Keratinocyte (primary cell): ENCODE results near the gene TIAM2. TPM values are rescaled to one million over a fixed set of nuclear protein-coding genes. Genes with fewer than 3 reads are reported as not detected.

Source experiments
- DNase-seq: peaks from one replicate; pipeline ENCODE4 v3.0.0-alpha.2; 2011; ENCODE audit warnings: low read depth, missing footprints, low spot score
- FAIRE-seq: peaks from 2 replicates; lab custom pipeline; 2011; peaks lifted over from hg19 to GRCh38; lab: Jason Lieb, UNC
- H2AFZ ChIP-seq: 2 replicates; pipeline ENCODE4 v1.6.0; 2012; ENCODE audit warnings: low read length, control low read depth, inconsistent platforms; ENCODE audit not compliant: control insufficient read depth
- H3K27ac ChIP-seq: 2 replicates; pipeline ENCODE4 v1.5.1; 2011; ENCODE audit warnings: low read length; ENCODE audit not compliant: control insufficient read depth, insufficient read depth
- H3K27me3 ChIP-seq: 3 replicates; pipeline ENCODE4 v1.6.0; 2011; ENCODE audit warnings: low read length; ENCODE audit not compliant: control insufficient read depth, insufficient read depth; ENCODE audit errors: extremely low read depth
- H3K36me3 ChIP-seq, 2 experiments: 2 replicates in 1 of 2; 3 replicates in 1 of 2; pipeline ENCODE4 v1.5.1; 2011; ENCODE audit warnings: low read length in 2 of 2, mild to moderate bottlenecking in 1 of 2; ENCODE audit not compliant: control insufficient read depth in 2 of 2, insufficient read depth in 2 of 2; ENCODE audit errors: extremely low read depth in 1 of 2
- H3K4me1 ChIP-seq: 3 replicates; pipeline ENCODE4 v1.5.1; 2011; ENCODE audit warnings: low read length; ENCODE audit not compliant: control insufficient read depth, insufficient read depth; ENCODE audit errors: extremely low read depth
- H3K4me2 ChIP-seq: 3 replicates; pipeline ENCODE4 v1.6.0; 2011; ENCODE audit warnings: low read depth, low read length; ENCODE audit not compliant: control insufficient read depth, insufficient read depth; ENCODE audit errors: extremely low read depth
- H3K4me3 ChIP-seq, 3 experiments: fragments of 200-600 bp in 1 of 3; sonication (generic) in 1 of 3; 2 replicates in 2 of 3; 3 replicates in 1 of 3; pipeline ENCODE4 v1.5.1; 2011 to 2016; ENCODE audit warnings: low read length in 3 of 3, mild to moderate bottlenecking in 3 of 3, control low read depth in 2 of 3, inconsistent platforms in 1 of 3, low read depth in 1 of 3, mixed read lengths in 1 of 3, mixed run types in 1 of 3, moderate library complexity in 1 of 3; ENCODE audit not compliant: control insufficient read depth in 2 of 3, insufficient read depth in 2 of 3; ENCODE audit errors: extremely low read depth in 1 of 3
- H3K79me2 ChIP-seq: 2 replicates; pipeline ENCODE4 v1.6.0; 2012; ENCODE audit warnings: low read length; ENCODE audit not compliant: control insufficient read depth, insufficient read depth
- H3K9ac ChIP-seq: 3 replicates; pipeline ENCODE4 v1.6.0; 2011; ENCODE audit warnings: low read length; ENCODE audit not compliant: control insufficient read depth, insufficient read depth; ENCODE audit errors: extremely low read depth
- H3K9me1 ChIP-seq: 3 replicates; pipeline ENCODE4 v1.6.0; 2011; ENCODE audit warnings: low read length; ENCODE audit not compliant: control insufficient read depth, insufficient read depth; ENCODE audit errors: extremely low read depth
- H3K9me3 ChIP-seq: 2 replicates; pipeline ENCODE4 v1.5.1; 2012; ENCODE audit warnings: low read depth, low read length; ENCODE audit not compliant: control insufficient read depth
- H4K20me1 ChIP-seq: 3 replicates; pipeline ENCODE4 v1.6.0; 2011; ENCODE audit warnings: low read length; ENCODE audit not compliant: control insufficient read depth, insufficient read depth; ENCODE audit errors: extremely low read depth
- EZH2 ChIP-seq: IDR thresholded peaks from one replicate; pipeline ENCODE4 v1.6.1; 2012; ENCODE audit warnings: inconsistent platforms, mild to moderate bottlenecking, low read length, moderate library complexity
- dilution Hi-C: fragments of 300-500 bp; cut with MboI; formaldehyde crosslinking; loops from one replicate; pipeline ENCODE4 v1.7.0; 2020; ENCODE audit warnings: low sequenced_read_pairs; ENCODE audit not compliant: extremely low pct_ligation_motif_present
- polyA plus RNA-seq, 5 experiments: library from polyadenylated mRNA; depleted of rRNA in 3 of 5; stranded (reverse) in 3 of 5; stranded (forward) in 1 of 5; unstranded in 1 of 5; fragments of >200 nt; gene quantifications; 1 replicate in 1 of 5; 2 replicates in 3 of 5; 3 replicates in 1 of 5; pipeline versions ENCODE4 v1.2.1 to v1.2.3, GENCODE V29; 2011 to 2012; ENCODE audit warnings: missing spikeins in 2 of 5, low read depth in 1 of 5, low replicate concordance in 1 of 5
- TF ChIP-seq, protein P1 (sequence below), 3 experiments: IDR thresholded peaks in 1 of 3; conservative IDR thresholded peaks in 1 of 3; optimal IDR thresholded peaks in 1 of 3; 2 replicates in 2 of 3; 3 replicates in 1 of 3; pipeline versions ENCODE3 to v1.5.1; 2011; ENCODE audit warnings: low read length in 3 of 3, mild to moderate bottlenecking in 3 of 3, moderate library complexity in 2 of 3, control low read depth in 1 of 3, inconsistent platforms in 1 of 3; ENCODE audit not compliant: insufficient read depth in 2 of 3; ENCODE audit errors: extremely low read depth in 1 of 3

TIAM2 gene
- polyA plus RNA-seq, 1 donor (not counting 4 experiments of a cell fraction or from before 2014, with no cell fraction given): 4.0 TPM

DNA sequence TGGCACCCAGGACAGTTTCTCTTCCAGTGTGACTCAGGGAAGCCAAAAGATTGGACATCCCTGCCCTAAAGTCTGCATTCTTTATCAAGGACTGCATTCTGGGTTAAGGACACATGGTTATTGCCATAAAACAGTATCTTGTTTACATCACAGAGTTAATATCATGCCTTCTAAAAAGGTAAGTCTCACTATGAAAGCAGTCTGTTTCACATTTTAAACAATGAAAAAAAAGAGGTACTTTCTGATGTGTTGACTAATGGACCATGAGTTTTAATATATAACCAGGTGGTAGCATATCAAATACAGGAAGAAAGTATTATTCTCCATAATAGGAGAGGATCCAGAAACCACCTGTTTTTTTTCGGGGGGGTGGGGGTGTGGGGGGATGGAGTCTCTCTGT, 93.7 kb downstream of the TIAM2 start:
- Histone ChIP-seq H3K4me1 (peaks cover 18% of the 10 kb centered on the region), H3K9ac (no peak overlapping the region), H3K9me3 (no peaks in the 10 kb centered on the region), H3K9me1 (no peaks in the 10 kb centered on the region), H2AFZ (no peak overlapping the region), H4K20me1 (no peaks in the 10 kb centered on the region), H3K27ac (no peak overlapping the region), H3K36me3 (no peaks in the 10 kb centered on the region), H3K27me3 (no peaks in the 10 kb centered on the region), H3K4me2 (no peak overlapping the region), H3K79me2 (no peaks in the 10 kb centered on the region), H3K4me3 (no peak overlapping the region)
- DNase-seq: no peak
- no peak for FAIRE-seq
- TF ChIP-seq, protein P1, sequence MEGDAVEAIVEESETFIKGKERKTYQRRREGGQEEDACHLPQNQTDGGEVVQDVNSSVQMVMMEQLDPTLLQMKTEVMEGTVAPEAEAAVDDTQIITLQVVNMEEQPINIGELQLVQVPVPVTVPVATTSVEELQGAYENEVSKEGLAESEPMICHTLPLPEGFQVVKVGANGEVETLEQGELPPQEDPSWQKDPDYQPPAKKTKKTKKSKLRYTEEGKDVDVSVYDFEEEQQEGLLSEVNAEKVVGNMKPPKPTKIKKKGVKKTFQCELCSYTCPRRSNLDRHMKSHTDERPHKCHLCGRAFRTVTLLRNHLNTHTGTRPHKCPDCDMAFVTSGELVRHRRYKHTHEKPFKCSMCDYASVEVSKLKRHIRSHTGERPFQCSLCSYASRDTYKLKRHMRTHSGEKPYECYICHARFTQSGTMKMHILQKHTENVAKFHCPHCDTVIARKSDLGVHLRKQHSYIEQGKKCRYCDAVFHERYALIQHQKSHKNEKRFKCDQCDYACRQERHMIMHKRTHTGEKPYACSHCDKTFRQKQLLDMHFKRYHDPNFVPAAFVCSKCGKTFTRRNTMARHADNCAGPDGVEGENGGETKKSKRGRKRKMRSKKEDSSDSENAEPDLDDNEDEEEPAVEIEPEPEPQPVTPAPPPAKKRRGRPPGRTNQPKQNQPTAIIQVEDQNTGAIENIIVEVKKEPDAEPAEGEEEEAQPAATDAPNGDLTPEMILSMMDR (optimal IDR thresholded peaks at IDR 0.05 in 1 of 3, IDR thresholded peaks at IDR 0.05 in 1 of 3, conservative IDR thresholded peaks at IDR 0.05 in 1 of 3; ENCODE audit: extremely low read depth in 1 of 3, insufficient read depth in 2 of 3, low read length in 3 of 3): no peak
- TF ChIP-seq EZH2: no peak
- dilution Hi-C loops: no loop called here

DNA sequence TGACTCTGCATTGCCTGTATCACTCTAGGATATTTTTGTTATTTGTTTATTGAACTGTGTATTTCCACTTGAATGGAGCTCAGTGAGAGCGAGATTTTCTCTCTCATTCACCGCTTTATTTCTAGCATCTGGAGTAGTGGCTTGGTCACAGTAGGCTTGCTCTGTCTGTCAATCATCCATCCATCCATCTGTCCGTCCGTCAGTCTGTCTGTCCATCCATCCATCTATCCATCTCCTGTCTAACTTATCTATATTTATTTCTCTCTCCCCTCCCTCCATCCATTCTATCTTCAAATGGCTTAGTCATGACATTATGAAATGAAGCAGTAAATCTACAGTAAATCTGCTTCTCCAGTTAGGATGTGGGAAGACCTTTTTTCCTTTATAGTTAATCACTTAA, 94.6 kb downstream of the TIAM2 start:
- H3K4me1 ChIP-seq: peaks cover 13% of the 10 kb centered on the region
- FAIRE-seq (no peak), DNase-seq (no peak)
- no peak overlapping the region for H3K4me3 ChIP-seq
- H3K4me2 ChIP-seq: no peak overlapping the region
- no peak overlapping the region for H2AFZ ChIP-seq
- dilution Hi-C loops: no loop called here
- H3K9ac ChIP-seq: no peak overlapping the region
- TF ChIP-seq, protein P1 (optimal IDR thresholded peaks at IDR 0.05 in 1 of 3, IDR thresholded peaks at IDR 0.05 in 1 of 3, conservative IDR thresholded peaks at IDR 0.05 in 1 of 3; ENCODE audit: extremely low read depth in 1 of 3, insufficient read depth in 2 of 3, low read length in 3 of 3): no peak
- TF ChIP-seq EZH2: no peak
- H3K9me1 ChIP-seq: no peaks in the 10 kb centered on the region
- H4K20me1 ChIP-seq: no peaks in the 10 kb centered on the region
- no peaks in the 10 kb centered on the region for H3K27me3 ChIP-seq
- H3K9me3 ChIP-seq: no peaks in the 10 kb centered on the region
- no peaks in the 10 kb centered on the region for H3K79me2 ChIP-seq
- no peaks in the 10 kb centered on the region for H3K36me3 ChIP-seq
- H3K27ac ChIP-seq: no peak overlapping the region
